GM23248 (cell line): Measurements from ENCODE around the gene HOXC10.

Experiments used
- EZH2 ChIP-seq: fragments of 200-600 bp; sonication (generic); IDR thresholded peaks from 2 replicates; pipeline ENCODE4 v1.6.1; 2018; ENCODE audit warnings: antibody characterized with exemption, mild to moderate bottlenecking; ENCODE audit not compliant: insufficient read depth, poor library complexity, severe bottlenecking
- EZH2phosphoT487 ChIP-seq: fragments of 200-600 bp; sonication (generic); IDR thresholded peaks from 2 replicates; pipeline ENCODE4 v1.6.1; 2018; ENCODE audit warnings: antibody characterized with exemption, moderate library complexity, mild to moderate bottlenecking, low read depth; ENCODE audit not compliant: insufficient read depth

DNA sequence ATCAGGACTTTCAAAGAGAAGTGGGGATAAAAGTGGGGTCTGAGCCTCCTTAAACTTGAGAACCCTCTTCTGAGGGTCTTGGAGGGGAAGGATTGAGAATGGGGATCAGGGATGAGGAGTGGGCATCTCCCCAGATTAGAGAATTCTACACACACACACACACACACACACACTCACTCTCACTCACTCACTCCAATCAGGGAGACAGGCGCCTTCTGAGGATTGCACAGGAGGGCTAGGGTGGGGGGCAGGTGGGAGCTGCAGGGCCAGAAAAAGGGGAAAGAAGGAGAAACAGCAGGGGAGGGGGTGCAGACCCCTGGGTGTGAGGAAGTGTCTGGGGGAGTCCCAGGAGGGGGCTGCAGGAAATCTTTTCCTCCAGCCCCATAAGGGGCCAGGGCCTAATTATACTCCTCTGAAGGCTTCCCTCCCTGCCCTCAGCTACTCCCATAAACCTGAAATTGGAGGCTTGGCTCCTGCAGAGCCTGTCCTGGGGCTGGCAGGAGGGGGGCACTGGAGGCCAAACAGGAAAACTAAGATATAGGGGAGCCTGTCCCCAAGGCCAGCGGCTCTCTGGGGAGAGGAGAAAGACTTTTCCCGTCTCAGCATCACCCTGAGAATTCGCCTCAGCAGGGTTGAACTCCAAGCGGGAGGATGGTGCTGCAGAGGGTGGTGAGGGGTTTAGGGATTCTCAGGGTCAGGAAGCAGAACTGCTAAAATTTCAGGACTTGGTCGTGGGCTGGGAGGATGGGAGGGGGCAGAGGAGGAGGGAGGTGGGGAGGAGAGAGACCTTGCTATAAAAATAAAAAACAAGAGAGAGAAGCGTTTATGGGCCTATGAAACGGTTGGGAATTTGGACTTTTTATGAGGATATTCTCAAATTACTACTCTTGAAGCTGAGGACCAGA, 16.6 kb downstream of the HOXC10 start:
- TF ChIP-seq EZH2 (no peak), EZH2phosphoT487 (no peak)
